ENCODE data around the gene GRK4.
"Not testable (repeated sequence)": the region's sequence is repeated elsewhere in the genome, so short reads cannot be mapped to it uniquely, and the experiment has no call there.

The GRK4 gene

GRCh38 chr4:2958446-2958845, 4.9 kb upstream of the GRK4 start:
- DNase-seq (ENCODE audit: low read depth in 4 of 4, low spot score in 1 of 4) = no peak

GRCh38 chr4:2960450-2960849, 2.9 kb upstream of the GRK4 start:
- not testable (repeated sequence) for DNase-seq (ENCODE audit: low read depth in 4 of 4, low spot score in 1 of 4)

- no peak for DNase-seq (ENCODE audit: low read depth in 4 of 4, low spot score in 1 of 4)
These were observed 2.0 kb upstream of the GRK4 start for GRCh38 chr4:2961421-2961810.

- peak in 2 of 4 experiments; percentile 46 to 72 for DNase-seq (ENCODE audit: low read depth in 4 of 4, low spot score in 1 of 4)
These were observed 1.4 kb upstream of the GRK4 start for GRCh38 chr4:2961811-2962441.

- peak in 1 of 4 experiments; percentile 23 for DNase-seq (ENCODE audit: low read depth in 4 of 4, low spot score in 1 of 4)
These were observed 677 bp upstream of the GRK4 start for GRCh38 chr4:2962614-2963174.

GRCh38 chr4:2963966-2964471, 648 bp downstream of the GRK4 start:
- no peak for DNase-seq (ENCODE audit: low read depth in 4 of 4, low spot score in 1 of 4)

- no peak for DNase-seq (ENCODE audit: low read depth in 4 of 4, low spot score in 1 of 4)
These were observed 1.4 kb downstream of the GRK4 start for GRCh38 chr4:2964706-2965258.

- no peak for DNase-seq (ENCODE audit: low read depth in 4 of 4, low spot score in 1 of 4)
These were observed 1.9 kb downstream of the GRK4 start for GRCh38 chr4:2965262-2965661.

- DNase-seq (ENCODE audit: low read depth in 4 of 4, low spot score in 1 of 4) = no peak
These were observed 5.0 kb downstream of the GRK4 start for GRCh38 chr4:2968381-2968780.

- no peak for DNase-seq (ENCODE audit: low read depth in 4 of 4, low spot score in 1 of 4)
These were observed 7.9 kb downstream of the GRK4 start for GRCh38 chr4:2971275-2971674.

- DNase-seq (ENCODE audit: low read depth in 4 of 4, low spot score in 1 of 4) = no peak
These were observed 14.1 kb downstream of the GRK4 start for GRCh38 chr4:2977211-2978088.

GRCh38 chr4:2981256-2981819, 18.0 kb downstream of the GRK4 start:
- DNase-seq (ENCODE audit: low read depth in 4 of 4, low spot score in 1 of 4) = no peak

- no peak for DNase-seq (ENCODE audit: low read depth in 4 of 4, low spot score in 1 of 4)
These were observed 18.6 kb downstream of the GRK4 start for GRCh38 chr4:2982012-2982411.

- not testable (repeated sequence) for DNase-seq (ENCODE audit: low read depth in 4 of 4, low spot score in 1 of 4)
These were observed 20.3 kb downstream of the GRK4 start for GRCh38 chr4:2983715-2984114.

- no peak for DNase-seq (ENCODE audit: low read depth in 4 of 4, low spot score in 1 of 4)
These were observed 27.9 kb downstream of the GRK4 start for GRCh38 chr4:2991243-2991642.

GRCh38 chr4:2994917-2995316, 31.5 kb downstream of the GRK4 start:
- no peak for DNase-seq (ENCODE audit: low read depth in 4 of 4, low spot score in 1 of 4)

GRCh38 chr4:2995546-2996265, 32.3 kb downstream of the GRK4 start:
- no peak for DNase-seq (ENCODE audit: low read depth in 4 of 4, low spot score in 1 of 4)

GRCh38 chr4:2996415-2996814, 33.0 kb downstream of the GRK4 start:
- DNase-seq (ENCODE audit: low read depth in 4 of 4, low spot score in 1 of 4) = no peak

GRCh38 chr4:3007724-3008123, 44.4 kb downstream of the GRK4 start:
- no peak for DNase-seq (ENCODE audit: low read depth in 4 of 4, low spot score in 1 of 4)

- no peak for DNase-seq (ENCODE audit: low read depth in 4 of 4, low spot score in 1 of 4)
These were observed 46.1 kb downstream of the GRK4 start for GRCh38 chr4:3009422-3009821.

GRCh38 chr4:3010577-3010976, 47.2 kb downstream of the GRK4 start:
- DNase-seq (ENCODE audit: low read depth in 4 of 4, low spot score in 1 of 4) = no peak
